ENCODE results near the gene TRIM33. TPM values are rescaled to one million over a fixed set of nuclear protein-coding genes. Genes with fewer than 3 reads are reported as not detected.

Gene TRIM33
- total and polyA plus RNA-seq, 2 of the 8 experiments (the other 6 are each of a cell fraction or from before 2014, with no cell fraction given), result 17.1 to 52.3 TPM

- Histone ChIP-seq H4K91ac (replicated peaks; ENCODE audit: insufficient read length, low read length) (no peak overlapping the region), H3K79me1 (ENCODE audit: low read depth, low read length) (peaks cover 15% of the 10 kb centered on the region), H2AFZ (ENCODE audit: low read length) (no peak overlapping the region), H3K4ac (replicated peaks; ENCODE audit: insufficient read length, low read depth, low read length) (no peak overlapping the region), H3K14ac (ENCODE audit: insufficient read length) (no peak overlapping the region), H2BK20ac (ENCODE audit: low read length) (no peak overlapping the region), H3K27ac (ENCODE audit: low read depth, low read length) (no peak overlapping the region), H3K27me3 (replicated peaks in 1 of 4; ENCODE audit: control insufficient read depth in 3 of 4, extremely low read depth in 1 of 4, insufficient read depth in 3 of 4, low read length in 3 of 4) (no peaks in the 10 kb centered on the region), H2AK5ac (ENCODE audit: low read depth, low read length) (no peak overlapping the region), H4K5ac (ENCODE audit: insufficient read length, low read depth, low read length) (no peak overlapping the region), H3K23me2 (ENCODE audit: low read depth, low read length) (peaks cover 19% of the 10 kb centered on the region), H4K8ac (ENCODE audit: extremely low read depth, insufficient read depth, low read length) (no peak overlapping the region), H2BK5ac (ENCODE audit: low read depth, low read length) (no peak overlapping the region), H3K9ac (replicated peaks in 1 of 4; ENCODE audit: extremely low read depth in 1 of 4, low read depth in 3 of 4, low read length in 3 of 4) (peak overlapping the region in 1 of 4 experiments; percentile 24; a peak in 1 of 7 replicates), H3K18ac (ENCODE audit: extremely low read depth, low read length) (no peak overlapping the region), H3K4me3 (ENCODE audit: extremely low read depth in 1 of 4, insufficient read depth in 2 of 4, low read depth in 3 of 4, low read length in 4 of 4) (peak overlapping the region; percentile 90 to 99 (median 95); a peak in 6 of 8 replicates), H3K9me3 (ENCODE audit: insufficient read depth in 2 of 2, low read depth in 1 of 2, low read length in 1 of 2) (no peaks in the 10 kb centered on the region), H2BK15ac (ENCODE audit: low read length) (no peak overlapping the region), H3K36me3 (ENCODE audit: control insufficient read depth in 2 of 4, insufficient read depth in 4 of 4, low read length in 3 of 4) (peaks cover 0 to 11% (median 4%) of the 10 kb centered on the region in 4 experiments; a peak in 5 of 8 replicates), H3K23ac (ENCODE audit: insufficient read length) (no peak overlapping the region), H3K4me1 (replicated peaks in 1 of 4; ENCODE audit: control insufficient read depth in 3 of 4, insufficient read depth in 4 of 4, low read length in 3 of 4) (peaks cover 0 to 5% (median 3%) of the 10 kb centered on the region in 4 experiments; a peak in 5 of 7 replicates), H3K4me2 (ENCODE audit: insufficient read depth in 1 of 2, low read depth in 2 of 2, low read length in 2 of 2) (peak overlapping the region; percentile 75 to 99), H4K20me1 (replicated peaks in 1 of 2; ENCODE audit: control insufficient read depth in 1 of 2, insufficient read depth in 2 of 2, low read length in 2 of 2) (peaks cover 17 to 23% of the 10 kb centered on the region in 2 experiments), H3K79me2 (ENCODE audit: control insufficient read depth in 1 of 2, insufficient read depth in 2 of 2, low read length in 2 of 2) (peaks cover 25 to 71% of the 10 kb centered on the region in 2 experiments), H2BK120ac (replicated peaks; ENCODE audit: low read depth, low read length) (no peak overlapping the region), H3K56ac (replicated peaks; ENCODE audit: insufficient read length, low read depth, low read length) (no peak overlapping the region), H2BK12ac (ENCODE audit: low read depth, low read length) (no peak overlapping the region)
- ChIA-PET CTCF (ENCODE audit: partially characterized antibody) (interaction anchor here (0.9 kb wide), 1 partner anchor 163 kb away, joined by 3 read pairs; no protein-coding TSS in a partner anchor), POLR2A (ENCODE audit: partially characterized antibody) (interaction anchor here (1.3 to 4.1 kb wide), 3 partner anchors 8 to 25 kb away, joined by 3 to 19 read pairs (median 4); no protein-coding TSS in a partner anchor)
- FAIRE-seq, result no peak
- DNase-seq (ENCODE audit: low read depth in 1 of 2, low spot score in 2 of 2), result no peak
- 67 to 100% methylated on average over 1 to 2 of the region's 2 CpGs for WGBS, 2 experiments (ENCODE audit: extremely low coverage in 1 of 2, insufficient coverage in 1 of 2, insufficient read length in 1 of 2, insufficient replicate concordance in 2 of 2, low coverage in 1 of 2, low lambda C conversion rate in 2 of 2, missing lambda C conversion rate in 1 of 2)
- TF ChIP-seq RNF2 (IDR thresholded peaks at IDR 0.05; ENCODE audit: borderline replicate concordance, low read depth, low read length, missing control alignments, poor library complexity, severe bottlenecking) (no peak), RFX5 (IDR thresholded peaks at IDR 0.05; ENCODE audit: borderline replicate concordance, low read depth, low read length) (no peak), KDM1A (IDR thresholded peaks at IDR 0.05; ENCODE audit: borderline replicate concordance, low read length) (no peak), PHF8 (conservative IDR thresholded peaks at IDR 0.05; ENCODE audit: low read depth, low read length) (no peak), MAFK (IDR thresholded peaks at IDR 0.05; ENCODE audit: low read depth, low read length) (no peak), ASH2L (IDR thresholded peaks at IDR 0.05; ENCODE audit: low read length) (no peak), MAX (IDR thresholded peaks at IDR 0.05) (no peak), ATF2 (IDR thresholded peaks at IDR 0.05; ENCODE audit: low read length) (no peak), TEAD4 (IDR thresholded peaks at IDR 0.05; ENCODE audit: low read depth, low read length) (no peak), YY1 (IDR thresholded peaks at IDR 0.05; ENCODE audit: low read depth, low read length) (no peak), CBX8 (IDR thresholded peaks at IDR 0.05; ENCODE audit: borderline replicate concordance, low read depth, low read length) (no peak)
These were observed 2.6 kb downstream of the TRIM33 start for GRCh38 chr1:114508386-114508898.
